NCI-H1436 treated with DMSO at 0.1 percent for 48 hours (cell line): ENCODE results near the gene KRTCAP2.

Source experiments
- DNase-seq: peaks from one replicate; lab custom pipeline; 2025; lab: John Stamatoyannopoulos, UW

The KRTCAP2 gene

GRCh38 chr1:155183775-155184221, 10.7 kb upstream of the KRTCAP2 start:
- no peak for DNase-seq

- no peak for DNase-seq
Observed at GRCh38 chr1:155182052-155182550, 9.0 kb upstream of the KRTCAP2 start.

GRCh38 chr1:155181371-155182051, 8.4 kb upstream of the KRTCAP2 start:
- DNase-seq: no peak

- DNase-seq: no peak
Observed at GRCh38 chr1:155179112-155180031, 6.3 kb upstream of the KRTCAP2 start.

- DNase-seq: no peak
Observed at GRCh38 chr1:155178441-155179111, 5.5 kb upstream of the KRTCAP2 start.

- no peak for DNase-seq
Observed at GRCh38 chr1:155177918-155178281, 4.8 kb upstream of the KRTCAP2 start.

- DNase-seq: no peak
Observed at GRCh38 chr1:155177192-155177917, 4.3 kb upstream of the KRTCAP2 start.

- DNase-seq: peak; percentile 28
Observed at GRCh38 chr1:155176544-155177071, 3.5 kb upstream of the KRTCAP2 start.

GRCh38 chr1:155175927-155176371, 2.8 kb upstream of the KRTCAP2 start:
- no peak for DNase-seq

GRCh38 chr1:155175281-155175926, 2.3 kb upstream of the KRTCAP2 start:
- DNase-seq: no peak

- DNase-seq: no peak
Observed at GRCh38 chr1:155174324-155175280, 1.5 kb upstream of the KRTCAP2 start.

- peak; percentile 39 for DNase-seq
Observed at GRCh38 chr1:155173478-155174323, 597 bp upstream of the KRTCAP2 start, which contains the start of gene TRIM46. Gene TRIM46, plus strand, starts transcription at chr1:155173849. Its CDS starts 118 bp downstream, at chr1:155173967.

GRCh38 chr1:155171836-155172731, 1.0 kb downstream of the KRTCAP2 start:
- no peak for DNase-seq

GRCh38 chr1:155170806-155171205, 2.3 kb downstream of the KRTCAP2 start:
- DNase-seq: no peak

GRCh38 chr1:155170101-155170785, 2.9 kb downstream of the KRTCAP2 start:
- no peak for DNase-seq

GRCh38 chr1:155169541-155169940, 3.6 kb downstream of the KRTCAP2 start:
- no peak for DNase-seq
